CD4-positive, alpha-beta T cell treated with Interleukin-12 subunit alpha and Interleukin-12 subunit beta, for 1 hour (primary cell): ENCODE data around the gene DPH1.

Source experiments
- DNase-seq: peaks from one replicate; pipeline ENCODE4 v3.0.0-alpha.2; 2020

DPH1 gene

DNA sequence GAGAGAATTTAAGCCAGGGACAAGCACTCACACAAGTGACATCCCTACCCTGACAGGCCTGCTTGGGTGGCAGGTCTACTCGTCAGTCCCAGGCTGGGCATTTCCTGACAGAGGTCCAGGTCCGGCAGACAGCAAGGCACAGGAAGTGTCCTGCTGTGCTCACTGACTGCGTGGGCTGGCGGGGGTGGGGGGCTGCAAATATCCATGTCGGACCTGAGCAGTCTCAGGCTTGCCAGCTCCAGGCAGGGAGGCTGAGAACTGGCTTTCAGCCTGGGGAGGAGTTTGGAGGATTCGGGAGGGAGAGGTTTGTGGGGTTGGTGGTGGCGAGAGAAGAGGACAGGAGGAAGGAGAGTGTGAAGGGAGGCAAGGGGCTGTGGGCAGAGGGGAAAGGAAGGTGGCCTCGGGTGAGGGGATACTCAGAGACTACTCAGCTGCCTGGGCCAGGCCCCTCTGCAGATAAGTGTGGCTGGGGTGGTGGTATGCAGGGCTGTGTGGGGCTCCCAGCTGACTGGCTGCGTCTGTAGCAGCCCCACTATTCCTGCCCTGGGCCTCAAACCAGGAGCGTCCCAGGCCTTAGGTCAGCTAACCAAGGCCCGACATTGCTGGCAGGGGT lies 32.7 kb downstream of the DPH1 start:
- DNase-seq, result no peak

DNA sequence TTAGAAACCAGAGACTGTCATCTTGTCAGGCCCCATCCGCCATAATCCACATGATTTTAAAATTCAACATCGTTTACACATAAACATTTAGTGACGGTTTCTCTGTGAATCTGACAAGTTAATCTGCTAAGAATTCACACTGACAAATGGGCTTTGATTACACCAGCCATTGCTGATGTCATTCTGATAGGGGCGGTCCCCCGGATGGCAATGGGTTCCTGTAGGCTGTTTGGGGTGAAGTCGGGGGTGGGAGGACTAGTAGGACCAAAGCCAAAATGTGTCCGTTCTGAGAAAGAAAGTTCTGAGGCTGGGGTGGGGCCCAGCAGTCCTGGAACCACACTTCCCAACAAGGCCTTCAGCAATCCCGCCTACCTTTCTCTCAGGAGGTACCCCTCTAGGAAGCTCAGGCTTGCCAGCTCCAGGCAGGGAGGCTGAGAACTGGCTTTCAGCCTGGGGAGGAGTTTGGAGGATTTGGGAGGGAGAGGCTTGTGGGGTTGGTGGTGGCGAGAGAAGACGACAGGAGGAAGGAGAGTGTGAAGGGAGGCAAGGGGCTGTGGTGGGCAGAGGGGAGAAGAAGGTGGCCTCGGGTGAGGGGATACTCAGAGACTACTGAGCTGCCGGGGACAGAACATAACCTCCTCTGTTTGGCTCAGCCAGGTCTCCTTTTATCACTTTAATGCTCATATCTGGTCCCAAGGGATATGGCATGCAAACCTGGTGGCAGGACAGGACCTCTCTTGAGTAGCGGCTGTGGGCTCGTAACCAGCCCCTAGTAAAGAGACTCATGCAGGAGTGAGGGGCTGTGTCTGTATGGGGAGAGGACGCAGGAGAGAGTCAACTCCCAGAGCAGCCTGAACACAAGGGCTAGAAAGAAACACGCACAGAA lies 33.6 kb downstream of the DPH1 start:
- no peak for DNase-seq

DNA sequence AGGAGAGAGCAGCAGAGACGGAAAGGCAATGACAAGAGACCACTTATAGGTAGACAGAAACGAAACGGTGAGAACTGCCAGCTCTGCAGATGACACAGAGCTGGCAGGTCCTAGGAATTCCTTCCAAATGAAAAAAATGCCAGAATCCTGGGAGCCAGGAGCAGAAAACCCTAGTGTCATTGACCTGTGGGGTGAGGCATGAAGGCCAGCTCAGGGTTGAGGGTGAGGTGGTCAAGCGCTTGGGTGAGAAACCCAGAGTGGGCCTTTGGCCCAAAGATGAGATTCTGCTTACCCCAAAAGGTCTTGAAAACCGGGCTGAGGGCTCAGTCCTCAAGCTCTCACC lies 34.2 kb downstream of the DPH1 start:
- no peak for DNase-seq

DNA sequence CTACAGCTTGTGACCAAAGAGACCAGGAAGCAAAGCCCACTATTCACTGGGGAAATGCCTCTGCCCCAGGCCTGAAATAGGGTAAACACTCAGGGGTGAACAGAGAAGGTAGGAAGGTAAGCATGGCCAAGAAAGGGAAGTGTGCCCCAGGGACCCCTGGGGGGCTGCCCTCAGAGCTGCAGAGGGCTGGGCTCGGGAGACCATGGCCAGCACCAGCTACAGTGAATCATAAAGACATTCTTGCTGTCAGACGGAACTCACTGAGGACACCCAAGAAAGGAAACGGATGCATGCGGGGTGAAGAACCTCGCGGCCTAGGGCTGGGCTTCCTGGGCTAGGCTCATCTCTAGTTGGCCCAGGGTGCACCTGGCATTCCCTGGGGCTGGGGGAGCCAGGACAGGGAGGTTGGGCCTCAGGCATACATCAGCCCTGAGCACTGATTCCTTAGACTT lies 34.6 kb downstream of the DPH1 start:
- no peak for DNase-seq

DNA sequence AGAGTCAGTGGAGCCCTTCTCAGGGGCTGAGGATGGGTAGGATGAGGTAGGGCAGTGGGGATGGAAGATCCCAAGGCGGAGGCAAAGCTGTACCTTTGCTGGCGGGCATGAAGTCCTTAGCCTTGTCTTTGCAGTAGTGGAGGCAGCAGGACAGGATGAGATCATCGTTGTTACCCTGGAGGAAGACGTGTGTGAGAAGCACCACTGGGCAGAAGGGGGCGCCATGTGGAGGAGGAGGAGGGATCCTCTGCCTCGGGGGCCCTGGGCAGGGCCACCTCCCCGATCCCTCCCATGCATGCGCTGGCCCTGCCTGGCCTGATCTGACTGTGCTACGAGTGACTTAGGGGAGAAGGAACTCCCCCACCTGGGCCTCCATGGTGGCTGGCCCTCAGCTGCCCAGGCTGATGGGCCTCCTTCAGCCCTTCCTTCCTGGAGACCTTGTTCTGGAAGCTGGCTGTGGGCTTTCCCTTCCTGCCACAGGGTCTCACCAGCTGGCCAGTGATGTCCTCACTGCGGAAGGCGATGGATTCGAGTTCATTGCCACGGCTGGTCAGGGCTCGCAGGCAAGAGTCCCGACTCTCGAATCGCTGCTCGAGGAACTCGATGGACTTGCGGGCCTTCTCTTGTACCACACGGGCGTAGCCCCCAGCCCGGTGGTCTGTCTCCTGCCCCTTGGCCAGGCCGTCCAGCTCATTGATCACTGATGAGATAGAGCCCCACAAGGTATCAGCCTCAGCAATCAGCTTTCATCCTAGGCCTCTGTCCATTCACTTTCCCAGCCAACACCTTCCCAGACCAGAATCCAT lies 35.2 kb downstream of the DPH1 start:
- DNase-seq, result peak; percentile 51

DNA sequence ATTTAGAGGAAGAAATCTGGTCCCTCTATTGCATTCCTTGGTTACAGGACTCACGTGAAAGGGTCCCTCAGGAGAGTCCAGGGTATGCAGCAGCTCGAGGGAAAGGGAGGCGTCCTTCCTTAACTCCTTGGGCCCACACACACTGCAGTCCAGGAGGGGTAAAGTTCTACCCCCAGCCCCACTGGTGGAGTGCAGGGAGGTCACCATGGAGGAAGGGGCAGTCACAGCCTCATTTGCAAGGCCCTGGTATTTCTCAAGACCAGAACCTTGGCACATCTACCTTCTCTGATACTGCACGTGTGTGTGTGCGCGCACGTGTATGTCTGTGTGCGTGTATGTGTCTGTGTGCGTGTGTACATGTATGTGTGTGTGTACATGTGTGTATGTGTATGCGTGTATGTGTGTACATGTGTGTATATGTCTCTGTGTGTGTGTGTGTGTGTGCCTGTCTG lies 36.0 kb downstream of the DPH1 start:
- no peak for DNase-seq

DNA sequence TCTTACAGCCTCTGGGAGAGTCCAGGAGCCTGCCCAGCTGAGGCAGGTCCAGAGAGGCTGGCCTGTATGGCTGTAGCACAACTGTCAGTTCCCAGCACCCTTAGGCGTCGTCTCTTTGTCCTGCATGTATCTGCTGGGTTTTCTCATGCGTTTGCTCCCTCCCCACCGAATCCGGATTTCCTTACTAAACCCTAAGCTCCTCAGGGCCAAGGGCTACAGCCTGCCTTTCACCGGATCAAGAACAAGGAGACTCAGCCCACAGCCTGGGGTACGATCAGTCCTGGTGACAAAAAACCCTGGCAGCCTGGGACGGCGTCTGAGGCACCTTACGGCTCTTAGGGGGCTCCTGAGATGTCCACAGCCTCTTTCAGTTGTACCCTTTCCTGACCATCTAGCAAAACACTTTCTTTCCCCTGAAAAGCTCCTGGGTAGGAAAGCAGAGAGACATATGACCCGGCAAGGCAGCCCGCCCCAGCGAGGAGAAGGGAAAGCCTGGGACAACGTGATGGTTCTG lies 37.2 kb downstream of the DPH1 start:
- DNase-seq, result no peak

DNA sequence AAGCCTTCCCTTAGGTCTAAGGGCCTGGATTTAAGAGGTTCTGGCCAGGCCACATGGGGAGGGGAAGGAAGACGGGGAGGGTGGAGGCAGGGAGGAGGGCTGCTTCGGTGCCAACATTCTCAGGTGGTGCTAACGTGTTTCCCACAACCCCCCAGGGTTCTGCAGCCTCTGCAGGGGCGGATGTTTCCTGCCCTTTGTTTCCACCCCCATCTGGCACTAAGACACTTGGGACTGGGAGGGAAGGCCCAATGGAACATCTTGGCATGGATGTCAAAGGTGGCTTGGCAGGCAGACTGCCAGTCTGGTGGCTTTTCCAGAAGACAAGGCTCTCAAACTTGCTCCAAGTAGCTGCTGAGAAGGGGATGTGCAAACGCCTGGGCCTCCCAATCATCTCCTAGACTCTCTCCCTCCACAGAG lies 37.7 kb downstream of the DPH1 start:
- no peak for DNase-seq

DNA sequence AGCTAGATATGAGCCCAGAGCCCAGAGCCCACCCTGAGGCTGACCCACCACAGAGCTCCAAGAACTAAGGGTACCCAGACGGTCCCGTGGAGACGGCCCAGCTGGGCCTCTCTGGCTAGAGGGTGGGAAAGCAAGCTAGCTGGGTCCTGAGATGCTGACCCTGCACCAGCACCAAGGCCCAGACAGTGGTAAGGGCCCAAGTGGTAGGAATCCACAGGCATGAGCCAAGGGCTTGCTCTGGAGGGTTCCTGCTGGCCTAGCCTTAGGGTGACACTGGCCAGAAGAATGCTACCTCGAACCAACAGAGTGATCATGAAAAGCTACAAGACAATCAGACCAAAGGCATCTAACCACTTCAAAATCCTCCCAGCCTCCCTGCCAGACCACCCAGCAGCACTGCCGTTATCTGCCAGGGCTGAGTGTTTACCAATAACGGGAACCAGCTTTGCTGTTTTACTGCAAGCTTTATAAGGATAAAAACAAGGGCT lies 38.1 kb downstream of the DPH1 start:
- DNase-seq, result no peak

DNA sequence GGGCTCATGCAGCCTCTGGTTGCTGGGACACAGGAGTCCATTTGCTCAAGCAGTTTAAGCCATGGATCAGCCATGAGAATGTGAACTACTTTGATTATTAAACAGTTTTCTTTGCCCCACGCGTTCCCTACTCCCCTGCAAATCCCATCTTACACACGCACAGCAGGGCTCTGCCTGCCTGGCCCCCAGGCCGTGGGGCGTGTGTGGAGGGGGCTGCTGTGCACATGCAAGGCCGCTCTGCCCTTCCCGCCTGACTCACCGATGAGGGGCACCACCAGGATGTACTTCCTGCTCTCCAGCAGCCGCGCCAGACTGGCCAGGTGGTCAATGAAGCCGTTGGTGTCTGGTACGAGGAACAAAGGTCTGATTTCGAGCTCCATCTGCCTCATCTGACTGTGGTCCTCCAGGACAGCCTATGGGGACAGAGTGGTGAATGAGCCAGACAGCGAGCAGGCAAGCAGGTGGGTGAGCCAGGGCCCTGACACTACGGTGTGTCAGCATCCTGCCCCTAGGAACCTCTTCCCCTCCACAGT lies 38.6 kb downstream of the DPH1 start:
- DNase-seq, result no peak

DNA sequence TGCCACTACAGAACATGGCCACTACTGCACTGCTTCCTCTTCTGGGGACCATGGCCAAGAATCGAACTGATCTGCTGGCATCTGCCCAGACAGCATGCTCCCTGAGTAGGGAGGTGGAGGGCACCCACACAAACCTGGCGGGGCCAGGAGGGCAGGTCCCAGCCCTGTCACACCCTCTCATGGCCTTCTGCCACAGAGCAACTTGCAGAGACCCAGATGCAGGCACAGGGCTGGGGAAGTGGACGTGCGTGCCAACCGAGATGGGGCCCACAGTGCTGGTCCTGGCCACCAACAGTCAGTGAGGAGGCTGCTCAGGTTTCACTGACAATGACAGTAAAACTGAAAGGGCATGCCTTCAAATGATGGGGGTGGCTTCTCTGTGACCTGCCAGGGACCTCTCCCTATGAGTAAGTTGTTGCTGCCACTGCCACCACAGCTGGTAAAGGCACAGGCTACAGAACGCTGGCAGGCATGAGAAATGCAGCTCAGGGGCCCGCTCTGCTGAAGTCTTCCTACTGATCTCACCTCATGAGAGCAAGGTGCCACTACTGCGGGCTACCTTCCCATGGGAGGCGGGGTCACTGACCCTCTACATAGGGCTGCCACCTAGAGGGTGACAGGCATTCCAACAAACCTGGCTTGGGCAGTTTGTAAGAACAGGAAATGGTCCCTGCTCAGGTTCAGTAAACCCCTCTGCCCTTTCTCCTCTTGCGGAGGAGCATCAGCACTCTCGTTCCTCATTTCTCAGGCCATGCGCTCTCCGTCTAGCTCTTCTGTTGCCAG lies 40.5 kb downstream of the DPH1 start:
- DNase-seq, result peak; percentile 26

DNA sequence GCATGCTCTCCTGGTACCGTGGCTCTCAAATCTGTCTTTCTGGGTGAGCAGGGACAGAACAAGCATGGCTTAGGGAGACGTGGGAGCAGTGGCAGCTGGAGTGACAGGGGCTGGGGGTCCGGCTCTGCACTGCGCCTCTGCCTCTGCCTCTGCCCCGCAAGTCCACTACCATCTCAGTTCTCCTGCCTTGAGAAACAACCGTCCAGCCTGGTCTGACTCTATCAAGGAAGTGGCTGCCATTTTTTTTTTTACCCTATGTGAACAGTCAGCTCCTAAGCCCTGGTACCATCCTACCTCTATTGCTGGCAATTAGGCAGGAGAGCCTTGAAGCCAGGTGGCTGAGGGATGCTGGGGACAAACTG lies 41.1 kb downstream of the DPH1 start:
- DNase-seq, result no peak

DNA sequence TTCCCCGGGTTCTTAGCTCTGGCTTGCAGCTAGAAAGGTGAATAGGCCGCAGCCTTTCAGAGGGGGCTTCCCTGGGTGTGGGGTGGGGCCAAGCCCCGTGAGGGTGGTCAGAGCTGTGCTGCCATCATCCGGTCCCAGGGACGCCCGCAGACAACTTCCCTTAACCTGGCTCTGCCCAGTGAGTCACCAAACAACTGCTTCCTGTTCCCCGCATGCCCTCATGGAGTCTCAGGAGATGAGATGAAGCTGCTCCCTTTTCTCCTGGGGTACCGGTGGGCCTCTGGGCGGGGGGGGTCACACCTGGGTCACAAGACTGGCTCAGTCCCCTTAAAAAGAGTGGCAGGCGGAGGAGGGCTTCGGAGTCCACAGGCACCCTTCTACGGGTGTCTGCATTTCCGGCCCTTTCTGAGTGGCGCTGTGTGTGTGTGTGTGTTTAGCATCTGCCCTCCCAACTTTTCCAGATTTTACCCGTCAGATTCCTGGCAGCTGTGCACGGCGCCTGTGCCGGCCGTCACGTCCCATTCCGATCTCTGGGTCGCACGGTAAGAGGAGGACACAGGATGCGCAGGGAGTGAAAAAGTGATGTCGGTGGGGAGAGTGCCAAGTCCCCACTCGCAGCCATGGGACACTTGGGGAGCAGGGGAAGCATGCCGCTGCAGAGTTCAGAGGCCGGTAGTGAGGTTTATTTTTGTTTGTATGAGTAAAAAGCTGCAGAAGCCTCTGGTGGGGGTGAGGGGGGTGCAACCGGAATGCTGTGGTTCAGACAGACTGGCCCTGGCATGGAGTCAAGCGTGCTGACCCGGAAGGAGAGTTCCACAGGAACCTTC lies 41.7 kb downstream of the DPH1 start:
- DNase-seq, result peak; percentile 16

DNA sequence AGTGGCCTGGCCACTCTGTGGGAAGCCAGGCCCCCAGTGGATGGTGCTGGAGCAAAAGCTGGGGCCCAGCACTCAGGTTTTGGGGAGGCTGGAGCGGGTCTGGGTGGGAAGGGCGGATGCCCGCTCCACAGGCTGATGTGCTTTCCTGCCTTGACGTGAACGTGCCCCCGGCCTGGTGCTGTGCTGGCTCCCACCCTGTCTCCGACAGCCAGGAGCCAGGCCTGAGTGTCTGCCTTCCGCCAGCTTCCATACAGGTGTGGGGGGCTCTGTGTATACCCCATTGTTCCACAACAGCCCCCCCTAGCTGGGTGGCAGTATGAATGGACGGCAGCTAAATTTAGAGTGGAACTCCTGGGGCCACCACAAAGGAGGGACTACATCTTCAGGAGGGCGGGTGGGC lies 45.0 kb downstream of the DPH1 start:
- DNase-seq, result no peak

DNA sequence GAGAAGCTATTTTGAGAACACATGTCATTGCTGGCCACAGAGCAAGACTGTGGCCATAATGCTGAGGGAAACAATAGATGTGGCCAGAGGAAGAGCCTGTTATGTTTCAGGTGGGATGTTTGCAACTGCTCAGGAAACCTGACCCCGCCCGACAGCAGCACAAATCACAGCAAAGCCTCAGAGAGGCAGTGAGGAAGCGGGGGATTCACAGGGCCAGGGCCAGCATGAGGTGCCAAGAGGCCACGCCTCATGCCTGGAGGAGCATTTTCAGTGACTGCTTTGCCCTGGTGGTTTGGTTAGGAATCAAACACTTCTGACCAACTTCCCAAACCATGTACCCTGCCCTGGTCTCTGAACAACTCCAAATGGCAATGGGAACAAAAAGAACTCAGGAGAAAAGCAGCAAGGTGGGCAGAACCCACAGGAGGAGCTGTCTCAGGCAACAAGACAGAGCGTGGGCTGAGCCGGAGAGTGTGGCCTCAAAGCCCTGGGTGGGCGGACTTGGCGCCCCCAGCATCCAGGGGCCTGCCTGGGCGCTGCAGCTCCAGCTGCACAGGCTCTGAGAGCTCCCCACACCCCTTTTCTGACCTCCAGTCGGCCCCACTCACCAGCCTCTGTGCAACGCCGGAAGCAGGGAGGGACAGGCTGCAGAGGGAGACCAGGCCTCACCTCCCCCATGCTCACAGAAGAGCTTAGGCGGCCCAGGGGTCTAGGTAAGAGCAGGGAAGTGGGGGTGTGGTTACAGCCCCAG lies 45.6 kb downstream of the DPH1 start:
- DNase-seq, result no peak

DNA sequence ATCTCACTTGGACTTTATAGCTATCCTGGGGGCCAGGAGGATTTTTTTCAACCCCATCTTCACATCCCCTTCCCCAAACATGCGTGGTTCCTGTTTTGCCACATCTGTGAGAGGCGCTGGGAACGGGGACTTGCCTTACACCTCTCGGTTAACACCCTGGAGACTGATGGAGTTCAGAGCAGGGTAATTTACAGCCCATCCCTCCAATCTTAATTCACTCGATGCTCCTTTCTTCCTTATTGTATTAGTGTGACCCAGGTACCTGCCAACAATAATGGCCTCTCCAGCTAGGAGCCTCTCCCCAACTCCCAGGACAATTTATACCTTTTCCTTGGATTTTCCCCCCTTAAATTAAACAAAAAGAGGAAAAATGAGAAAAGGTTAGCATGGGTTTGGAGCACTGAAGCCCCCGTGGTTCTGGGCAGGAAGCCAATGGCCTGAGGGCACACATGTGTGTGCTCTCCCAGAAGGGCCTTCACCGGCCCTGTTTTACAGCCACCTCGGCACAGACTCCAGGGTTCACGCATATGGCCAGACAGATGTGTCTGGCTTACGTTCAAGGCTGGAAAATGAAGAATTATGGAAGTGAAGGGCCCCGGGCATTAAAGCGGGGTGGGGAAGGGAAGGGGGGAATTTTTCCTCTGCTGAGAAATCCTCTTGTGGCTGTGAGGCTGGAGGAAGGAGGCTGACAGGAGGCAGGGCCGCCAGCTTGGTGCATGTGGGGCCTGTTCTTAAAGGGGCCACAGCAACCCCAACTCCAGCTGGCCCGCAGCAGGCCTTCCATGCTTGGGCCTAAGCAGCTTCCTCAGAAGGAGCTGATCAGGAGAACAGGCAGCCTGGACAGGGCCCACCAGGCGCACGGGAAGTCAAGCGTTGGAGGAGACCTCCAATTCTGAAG lies 46.4 kb downstream of the DPH1 start:
- no peak for DNase-seq

DNA sequence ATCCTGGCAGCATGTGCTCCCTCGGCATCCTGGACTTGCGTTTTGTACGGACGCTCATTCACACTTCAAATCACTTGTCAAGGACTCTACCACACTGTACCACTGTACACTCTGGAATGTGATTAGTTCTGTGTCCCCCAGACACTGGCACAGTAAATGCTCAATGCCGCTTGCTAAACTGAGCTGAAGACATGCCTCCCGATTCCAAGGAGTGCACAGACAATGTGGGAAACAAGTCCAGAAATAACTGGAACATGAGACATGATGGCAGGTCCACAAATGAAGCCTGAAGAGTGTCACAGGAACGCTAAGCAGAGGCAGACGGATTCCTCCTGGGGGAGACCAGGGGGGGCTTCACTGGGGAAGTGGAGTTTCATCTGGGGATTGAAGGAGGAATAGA lies 47.1 kb downstream of the DPH1 start:
- no peak for DNase-seq

DNA sequence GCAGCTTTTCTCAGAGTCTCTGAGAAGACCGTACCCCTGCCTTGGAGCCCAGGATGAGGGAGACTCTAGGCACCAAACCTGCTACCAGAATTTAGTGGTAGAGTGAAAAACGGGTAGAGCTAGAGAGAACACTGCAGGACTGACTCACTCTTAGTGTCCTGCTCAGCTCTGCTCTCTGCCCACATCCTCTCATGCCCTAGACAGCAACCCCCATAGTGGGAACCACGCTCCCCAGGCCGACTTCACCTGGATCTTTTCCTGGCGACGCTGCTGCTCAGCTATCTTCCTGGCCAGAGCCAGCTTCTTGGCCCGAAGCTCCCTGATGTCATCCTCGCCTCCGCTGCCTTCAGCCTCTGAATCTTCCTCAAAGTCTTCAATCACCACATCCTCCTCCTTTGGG lies 51.6 kb downstream of the DPH1 start:
- DNase-seq, result no peak

DNA sequence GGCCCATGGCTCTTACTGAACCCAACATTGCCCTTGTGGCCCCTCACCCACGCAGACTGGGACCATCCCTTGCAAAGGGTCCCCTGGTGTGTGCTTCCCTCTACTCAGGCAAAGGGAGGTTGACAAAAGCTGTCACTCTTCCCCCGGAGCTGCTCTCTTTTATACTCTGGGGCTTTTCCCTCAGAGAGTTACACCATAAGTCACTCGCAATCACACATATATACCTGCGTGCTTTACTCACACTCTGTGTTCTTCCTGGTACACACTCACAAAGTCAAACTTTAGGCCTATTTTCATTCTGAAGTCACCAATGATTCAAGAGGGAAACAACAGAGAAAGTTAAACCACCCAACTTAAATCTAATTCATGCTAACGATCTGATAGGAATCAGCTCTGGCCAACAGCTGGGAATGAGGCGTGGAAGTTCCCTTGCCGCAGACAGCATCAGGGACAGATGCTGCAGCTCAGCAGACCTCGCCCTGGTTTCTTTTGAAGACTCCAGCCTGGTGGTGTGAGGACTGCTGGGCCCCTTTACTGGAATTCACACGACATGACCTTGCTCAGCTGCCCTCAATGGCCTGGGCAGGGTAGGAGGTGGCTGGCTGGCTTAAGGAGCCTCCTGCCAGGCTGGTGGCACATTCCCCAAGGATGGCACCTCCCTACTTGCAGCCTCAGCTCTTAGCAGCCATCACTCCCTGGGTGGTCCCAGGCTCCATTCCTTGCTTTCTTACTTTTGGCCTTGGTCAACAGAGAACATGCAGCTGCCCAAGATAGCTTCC lies 52.2 kb downstream of the DPH1 start:
- no peak for DNase-seq
